HepG2 (cell line): ENCODE data around the gene HAGHL. TPM values are rescaled to one million over a fixed set of nuclear protein-coding genes. Genes with fewer than 3 reads are reported as not detected.
A peak's percentile ranks its signal among the peaks of the same experiment; 100 is the strongest.

ENCODE experiments used
- ARID4A ChIP-seq: sonication (generic); formaldehyde crosslinking; IDR thresholded peaks from 2 replicates; pipeline ENCODE4 v1.5.0; 2020; ENCODE audit warnings: mild to moderate bottlenecking, missing genetic modification reagents, borderline replicate concordance
- BCL3 ChIP-seq: sonication (generic); formaldehyde crosslinking; IDR thresholded peaks from 2 replicates; pipeline ENCODE4 v1.5.1; 2020; ENCODE audit warnings: mild to moderate bottlenecking, missing genetic modification reagents, moderate library complexity
- CENPBD1 ChIP-seq: sonication (generic); formaldehyde crosslinking; IDR thresholded peaks from 2 replicates; pipeline ENCODE4 v1.8.0; 2022; ENCODE audit warnings: missing genetic modification reagents, low read depth, mild to moderate bottlenecking, borderline replicate concordance
- CERS6 ChIP-seq: sonication (generic); formaldehyde crosslinking; IDR thresholded peaks from 2 replicates; pipeline ENCODE4 v1.5.0; 2020; ENCODE audit warnings: missing genetic modification reagents
- HIC2 ChIP-seq: sonication (generic); formaldehyde crosslinking; IDR thresholded peaks from 2 replicates; pipeline ENCODE4 v1.9.0; 2022; ENCODE audit warnings: low read depth, missing genetic modification reagents
- PLRG1 ChIP-seq: fragments of 450-650 bp; conservative IDR thresholded peaks from 2 replicates; pipeline ENCODE4 v1.6.1; 2016
- SOX5 ChIP-seq: IDR thresholded peaks from 2 replicates; pipeline ENCODE4 v1.6.1; 2016; ENCODE audit warnings: borderline replicate concordance
- ZFP91 ChIP-seq: sonication (generic); formaldehyde crosslinking; IDR thresholded peaks from 2 replicates; pipeline ENCODE4 v1.9.0; 2022; ENCODE audit warnings: missing genetic modification reagents, mild to moderate bottlenecking, borderline replicate concordance
- ZIK1 ChIP-seq: sonication (generic); formaldehyde crosslinking; IDR thresholded peaks from 2 replicates; pipeline ENCODE4 v1.5.0; 2020; ENCODE audit warnings: mild to moderate bottlenecking, low read depth, missing genetic modification reagents, borderline replicate concordance
- ZNF230 ChIP-seq: sonication (generic); formaldehyde crosslinking; IDR thresholded peaks from 2 replicates; pipeline ENCODE4 v1.4.0; 2020; ENCODE audit warnings: mild to moderate bottlenecking, missing genetic modification reagents
- ZNF468 ChIP-seq: sonication (generic); formaldehyde crosslinking; IDR thresholded peaks from 2 replicates; pipeline ENCODE4 v1.8.0; 2022; ENCODE audit warnings: mild to moderate bottlenecking, moderate library complexity, missing genetic modification reagents
- ZNF501 ChIP-seq: sonication (generic); formaldehyde crosslinking; IDR thresholded peaks from 2 replicates; pipeline ENCODE4 v1.5.1; 2020; ENCODE audit warnings: mild to moderate bottlenecking, moderate library complexity, missing genetic modification reagents
- ZNF562 ChIP-seq: sonication (generic); formaldehyde crosslinking; IDR thresholded peaks from 2 replicates; pipeline ENCODE4 v1.8.0; 2022; ENCODE audit warnings: missing genetic modification reagents, borderline replicate concordance
- ZNF672 ChIP-seq: sonication (generic); formaldehyde crosslinking; IDR thresholded peaks from 2 replicates; pipeline ENCODE4 v1.8.1; 2022; ENCODE audit warnings: missing genetic modification reagents
- ZNF777 ChIP-seq: sonication (generic); formaldehyde crosslinking; IDR thresholded peaks from 2 replicates; pipeline ENCODE4 v1.4.0; 2020; ENCODE audit warnings: missing genetic modification reagents
- ZNF782 ChIP-seq: sonication (generic); formaldehyde crosslinking; IDR thresholded peaks from 2 replicates; pipeline ENCODE4 v1.4.0; 2020; ENCODE audit warnings: missing genetic modification reagents, mild to moderate bottlenecking, borderline replicate concordance
- polyA plus RNA-seq, 8 experiments: library from polyadenylated mRNA; depleted of rRNA in 3 of 8; stranded (reverse) in 7 of 8; unstranded in 1 of 8; fragments of >200 nt; fragmentation: Illumina TruSeq in 4 of 8; extraction: Trizol in 4 of 8; gene quantifications; 2 replicates each; pipeline versions ENCODE4 v1.2.1 to v1.2.3, GENCODE V29; 2011 to 2016; ENCODE audit warnings: low read depth in 4 of 8, missing spikeins in 1 of 8, mixed read lengths in 1 of 8; ENCODE audit not compliant: insufficient read depth in 1 of 8
- total RNA-seq, 5 experiments: library from RNA; depleted of rRNA; stranded (reverse); fragments of >200 nt; fragmentation: Illumina TruSeq; extraction: Trizol; gene quantifications; 2 replicates each; pipeline ENCODE4 v1.2.3, GENCODE V29; 2016; ENCODE audit warnings: low read depth in 1 of 5

HAGHL gene
- total and polyA plus RNA-seq, 2 of the 13 experiments (the other 11 are each of a cell fraction or from before 2014, with no cell fraction given): 3.4 to 8.4 TPM

GRCh38 chr16:695355-696089 is 31.4 kb upstream of the HAGHL start (continued):
- TF ChIP-seq HIC2 (CRISPR knock-in tag) (peak; percentile 58; the same call in 1 of the 2 replicates), ZNF468 (peak; percentile 86; the same call in 1 of the 2 replicates), CENPBD1 (CRISPR knock-in tag) (no peak), CERS6 (peak; percentile 60; the same call in 1 of the 2 replicates), ZNF230 (CRISPR knock-in tag) (no peak), ZNF501 (CRISPR knock-in tag) (0 out of 2 replicates have a peak, but pooled peaks have one; percentile 25), SOX5 (peak; percentile 24; the same call in 1 of the 2 replicates), ZNF782 (CRISPR knock-in tag) (peak; percentile 26; the same call in 1 of the 2 replicates), ZNF562 (CRISPR knock-in tag) (no peak), ZNF777 (CRISPR knock-in tag) (peak; percentile 63), ARID4A (CRISPR knock-in tag) (peak; percentile 67; the same call in 1 of the 2 replicates), ZIK1 (0 out of 2 replicates have a peak, but pooled peaks have one; percentile 76), ZFP91 (CRISPR knock-in tag) (peak; percentile 73), PLRG1 (no peak), ZNF672 (CRISPR knock-in tag) (0 out of 2 replicates have a peak, but pooled peaks have one; percentile 68), BCL3 (CRISPR knock-in tag) (0 out of 2 replicates have a peak, but pooled peaks have one; percentile 2)
